NCI-H1048 (cell line): ENCODE results near the gene ZBTB20.

Experiments
- DNase-seq: peaks from one replicate; lab custom pipeline; 2025; lab: John Stamatoyannopoulos, UW

Gene ZBTB20

GRCh38 chr3:115021061-115021460, 126.0 kb downstream of the ZBTB20 start:
- DNase-seq = no peak

GRCh38 chr3:115019900-115020299, 127.2 kb downstream of the ZBTB20 start:
- DNase-seq = no peak

- DNase-seq = no peak
These were observed 128.4 kb downstream of the ZBTB20 start for GRCh38 chr3:115018694-115019093.

DNA sequence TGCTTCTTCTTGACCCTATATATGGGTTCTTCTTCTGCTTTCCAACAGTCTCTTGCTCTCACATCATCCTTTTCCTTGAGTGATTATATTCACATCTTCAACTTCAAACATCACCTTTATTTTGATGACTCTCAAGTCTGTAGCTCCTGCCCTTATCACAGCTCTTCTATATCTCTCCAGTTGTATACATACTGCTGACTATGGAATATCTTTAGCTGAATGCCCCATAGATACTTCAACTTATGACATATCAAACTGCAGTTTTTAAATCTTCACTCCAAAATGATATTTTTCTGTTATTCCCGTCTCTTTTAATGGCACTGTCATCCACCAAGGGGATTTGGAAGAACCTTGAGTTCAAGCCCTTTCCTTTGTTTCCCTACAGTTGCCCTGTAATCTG, 139.1 kb downstream of the ZBTB20 start:
- no peak for DNase-seq

DNA sequence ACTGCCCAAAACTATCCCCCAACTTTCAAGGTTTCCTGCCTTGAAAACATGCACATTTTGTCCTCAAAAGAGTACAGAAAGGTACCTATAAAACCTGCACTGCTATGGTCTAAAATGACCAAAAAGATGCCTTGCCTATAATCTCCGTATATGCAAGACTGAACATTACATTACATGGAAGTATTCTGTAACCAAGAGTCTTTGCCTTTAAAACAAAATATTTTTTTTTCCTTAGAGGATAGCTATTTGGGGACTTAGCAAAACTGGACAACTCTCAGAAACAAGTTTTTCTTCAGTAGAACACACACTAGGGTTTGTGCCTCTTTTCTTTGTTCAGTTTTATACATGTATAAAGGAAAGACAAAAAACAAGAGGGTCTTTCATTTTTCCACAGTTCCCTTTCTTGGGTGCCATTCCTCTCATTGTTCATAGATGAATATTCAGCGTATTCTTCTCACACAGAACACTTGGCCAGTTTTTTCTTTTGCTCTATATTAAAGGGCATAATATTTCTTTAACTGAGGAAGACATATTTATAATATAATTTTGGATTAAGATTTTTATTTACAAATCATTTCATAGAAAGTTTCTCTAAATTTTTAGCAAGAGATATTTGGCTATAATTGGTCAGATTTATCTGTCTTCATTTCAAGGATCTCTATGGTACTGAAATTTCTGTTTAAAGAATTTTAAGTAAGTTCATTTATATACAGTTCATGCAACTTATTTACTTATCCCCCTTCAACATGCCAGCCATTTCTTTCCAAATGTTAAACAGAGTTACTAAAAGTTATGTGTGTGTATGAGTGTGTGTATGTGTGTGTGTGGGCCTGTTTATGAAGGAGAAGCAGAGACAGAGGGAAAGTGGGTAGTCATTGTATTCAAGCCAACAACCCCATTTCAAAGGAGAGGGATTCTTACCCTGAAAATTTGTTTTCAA, 142.6 kb downstream of the ZBTB20 start:
- DNase-seq = no peak

GRCh38 chr3:114998971-114999579, 148.0 kb downstream of the ZBTB20 start:
- DNase-seq = no peak

- no peak for DNase-seq
These were observed 152.3 kb downstream of the ZBTB20 start for GRCh38 chr3:114994554-114995341.

DNA sequence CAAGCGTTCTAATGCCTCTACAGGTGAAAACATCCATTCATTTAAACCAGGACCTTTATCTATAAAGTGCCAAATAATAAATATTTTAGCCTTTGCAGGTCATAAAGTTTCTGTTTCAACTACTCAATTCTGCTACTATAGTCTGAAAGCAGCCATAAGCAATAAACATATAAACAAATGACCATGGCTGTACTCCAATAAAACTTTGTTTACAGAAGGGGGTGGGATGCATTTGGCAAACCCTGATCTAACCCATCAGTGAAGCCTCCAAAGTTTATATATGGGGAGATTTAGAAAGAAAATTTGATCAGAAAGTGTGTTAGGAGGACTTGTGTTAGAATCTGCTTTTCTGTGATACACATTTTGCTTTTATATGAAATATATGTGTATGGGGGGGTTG, 161.3 kb downstream of the ZBTB20 start:
- no peak for DNase-seq

GRCh38 chr3:114983248-114983647, 163.8 kb downstream of the ZBTB20 start:
- no peak for DNase-seq

DNA sequence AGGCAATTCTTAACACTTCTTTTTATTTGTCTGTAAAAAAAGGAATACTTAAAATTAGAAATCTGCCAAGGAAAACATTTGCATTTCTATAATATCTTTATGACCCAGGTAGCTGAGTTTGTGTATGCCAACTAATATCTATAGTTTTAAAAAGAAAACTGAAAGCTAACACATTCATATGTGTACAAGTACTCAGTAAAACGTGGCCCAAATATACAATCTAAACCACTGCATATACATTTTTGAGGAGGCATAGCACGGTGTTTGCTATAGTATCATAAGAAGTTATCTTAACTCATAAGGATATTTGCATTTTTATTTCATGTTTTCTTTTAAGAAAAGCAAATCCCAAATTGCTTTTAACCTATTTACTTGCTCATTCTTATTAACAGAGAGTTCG, 172.7 kb downstream of the ZBTB20 start:
- DNase-seq = no peak

DNA sequence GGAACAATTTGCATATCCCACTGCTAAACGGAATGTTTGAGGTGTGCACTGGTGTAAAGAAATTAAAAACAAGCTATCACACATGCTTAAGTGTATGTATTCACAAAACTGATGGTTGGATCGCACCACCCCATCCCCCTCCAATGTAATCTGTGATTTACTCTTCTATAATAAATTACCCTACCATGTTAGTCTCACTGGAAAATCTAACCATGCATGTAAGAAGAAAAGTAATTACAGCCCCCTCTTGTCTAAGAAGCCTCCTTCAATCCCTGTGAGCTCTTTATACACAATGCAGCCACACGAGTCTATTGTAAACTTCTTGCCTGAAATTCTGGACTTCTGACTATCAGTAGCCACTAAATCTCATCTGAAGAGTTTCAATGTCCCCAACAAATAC, 173.6 kb downstream of the ZBTB20 start:
- no peak for DNase-seq

DNA sequence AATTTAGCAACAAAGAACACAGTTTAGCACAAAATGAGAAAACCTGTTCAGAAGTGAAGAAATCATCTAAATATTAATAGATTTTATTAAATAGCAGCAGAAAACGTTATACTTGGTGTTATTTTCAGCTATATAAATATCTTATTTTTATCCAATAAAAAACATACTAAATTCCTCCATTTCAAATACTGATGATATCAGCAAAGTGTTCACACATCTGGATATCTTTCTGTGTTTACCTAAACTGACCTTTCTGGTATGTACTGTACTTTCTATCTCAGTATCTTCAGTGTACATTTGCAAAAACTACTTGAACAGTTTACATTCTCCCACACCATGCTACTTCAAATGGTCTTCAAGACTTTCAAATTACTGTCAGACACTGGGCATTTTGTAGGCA, 179.9 kb downstream of the ZBTB20 start:
- no peak for DNase-seq

DNA sequence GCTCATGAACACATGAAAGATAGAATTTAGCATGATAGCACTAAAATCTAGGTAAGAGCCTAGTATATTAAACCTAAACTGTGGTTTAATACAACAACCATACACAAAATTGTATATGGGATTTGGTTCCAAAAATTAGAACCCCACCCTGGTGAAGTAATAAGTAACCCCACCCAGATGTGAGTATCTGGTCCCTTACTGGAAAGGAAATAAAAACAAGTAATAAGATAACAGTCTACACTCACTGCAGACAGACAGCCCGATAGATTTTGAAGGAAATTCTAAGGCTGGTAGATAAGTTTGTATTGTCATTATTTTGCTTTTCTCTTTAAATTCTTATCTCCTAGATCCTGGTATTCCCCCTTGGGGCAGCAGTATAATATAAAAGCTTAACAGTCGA, 184.9 kb downstream of the ZBTB20 start:
- DNase-seq = no peak

DNA sequence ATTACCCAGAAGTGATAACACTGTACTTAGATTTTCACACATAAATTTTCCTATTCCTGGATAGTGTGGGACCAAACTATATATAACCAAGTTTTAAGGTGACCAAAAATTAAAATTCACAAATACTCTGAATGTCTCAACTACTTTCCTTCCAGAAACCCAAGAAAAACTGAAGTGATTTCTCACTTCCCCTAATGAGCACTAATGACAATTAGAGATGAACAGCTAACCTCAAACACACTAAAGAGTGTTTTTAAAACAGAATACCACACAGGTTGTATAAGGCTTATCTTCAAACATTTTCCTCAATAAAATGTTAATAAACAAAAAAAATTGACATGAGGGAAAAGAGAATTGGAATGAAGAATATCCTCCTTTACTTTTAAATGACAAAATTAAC, 188.2 kb downstream of the ZBTB20 start:
- DNase-seq = no peak

DNA sequence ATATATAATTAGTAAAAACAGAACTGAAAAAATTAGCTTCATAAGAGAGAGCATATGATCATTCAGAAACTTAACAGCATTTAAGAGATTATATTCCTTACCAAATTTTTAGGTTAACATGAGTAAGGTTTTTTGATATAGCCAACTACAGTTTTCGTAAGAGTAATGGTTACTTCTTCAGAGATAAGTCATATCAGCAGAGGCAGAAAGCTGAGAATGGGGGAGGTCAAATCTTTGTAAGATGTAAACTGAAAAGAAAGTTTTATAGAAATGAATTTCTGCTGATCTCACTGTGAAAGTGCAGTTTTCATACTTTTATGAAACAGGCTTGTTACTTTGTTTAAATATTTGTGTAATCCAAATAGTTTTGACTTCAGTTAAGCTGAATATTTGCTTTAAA, 193.3 kb downstream of the ZBTB20 start:
- DNase-seq = no peak

DNA sequence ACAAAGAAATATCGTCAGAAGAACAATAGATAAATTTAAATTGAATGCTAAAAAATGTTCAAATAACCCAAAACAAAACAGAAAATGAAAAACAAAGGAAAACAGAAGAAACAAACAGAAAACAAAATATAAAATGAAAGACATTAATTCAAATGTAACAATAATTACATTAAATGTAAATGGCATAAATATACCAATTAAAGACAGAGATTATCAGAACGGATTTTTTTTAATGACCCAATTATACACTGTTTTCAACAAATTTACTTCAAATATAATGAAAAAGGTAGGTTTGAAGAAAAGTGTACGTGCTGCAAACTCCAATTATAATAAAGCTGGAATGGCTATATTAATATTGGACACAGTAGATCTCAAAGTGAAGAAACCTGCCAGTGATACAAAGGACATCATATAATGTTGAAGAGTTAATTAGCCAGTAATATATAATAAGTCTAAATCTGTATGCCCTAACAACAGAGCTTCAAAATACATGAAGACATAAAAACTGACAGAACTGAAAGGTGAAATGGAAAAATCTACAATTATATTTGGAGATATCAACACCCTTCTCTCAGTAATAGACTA, 193.8 kb downstream of the ZBTB20 start:
- no peak for DNase-seq

- DNase-seq = no peak
These were observed 204.3 kb downstream of the ZBTB20 start for GRCh38 chr3:114942773-114943172.

- no peak for DNase-seq
These were observed 205.3 kb downstream of the ZBTB20 start for GRCh38 chr3:114941626-114942309.

- DNase-seq = no peak
These were observed 207.2 kb downstream of the ZBTB20 start for GRCh38 chr3:114939920-114940319.

DNA sequence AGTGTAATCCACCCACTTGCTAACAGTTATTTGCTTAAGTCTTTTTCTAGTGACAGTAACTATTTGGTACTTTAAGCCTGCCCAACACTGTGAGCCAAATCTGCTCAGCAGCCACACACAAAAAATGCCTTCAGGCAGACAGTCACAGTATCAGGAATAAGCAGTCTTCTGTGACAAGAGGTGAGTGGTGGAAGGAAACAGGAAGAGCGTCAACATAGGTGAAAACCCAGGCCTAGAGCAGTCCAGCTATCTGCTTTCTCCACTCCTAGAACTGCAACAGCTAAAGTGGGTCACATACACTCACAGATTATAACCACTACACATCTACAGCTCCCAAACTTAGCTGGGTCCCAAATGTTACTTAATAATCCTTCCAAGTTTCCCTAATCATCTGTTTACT, 213.7 kb downstream of the ZBTB20 start:
- DNase-seq = no peak

GRCh38 chr3:114929971-114930732, 216.9 kb downstream of the ZBTB20 start:
- DNase-seq = no peak
